Stomach smooth muscle (tissue), 2 donors: ENCODE measurements around the gene HPDL.

ENCODE experiments used
- H3K27ac ChIP-seq: one replicate; pipeline ENCODE4 v1.7.0; 2013; ENCODE audit warnings: mild to moderate bottlenecking, low read length, inconsistent platforms
- H3K27me3 ChIP-seq, 2 donors: one replicate each; pipeline ENCODE4 v1.7.0; 2013; ENCODE audit warnings: low read length in 2 of 2; ENCODE audit not compliant: insufficient read depth in 2 of 2, control insufficient read depth in 1 of 2
- H3K36me3 ChIP-seq, 2 donors: one replicate each; pipeline ENCODE4 v1.7.0; 2013; ENCODE audit warnings: low read length in 2 of 2; ENCODE audit not compliant: control insufficient read depth in 2 of 2, insufficient read depth in 2 of 2
- H3K4me1 ChIP-seq: one replicate; pipeline ENCODE4 v1.7.0; 2013; ENCODE audit warnings: low read length; ENCODE audit not compliant: control insufficient read depth, insufficient read depth
- H3K4me3 ChIP-seq, 2 donors: one replicate each; pipeline ENCODE4 v1.7.0; 2013; ENCODE audit warnings: low read length in 2 of 2
- H3K9ac ChIP-seq, 2 donors: one replicate each; pipeline ENCODE4 v1.7.0; 2013; ENCODE audit warnings: low read length in 2 of 2, mild to moderate bottlenecking in 1 of 2
- H3K9me3 ChIP-seq, 2 donors: one replicate each; pipeline ENCODE4 v1.7.0; 2013; ENCODE audit warnings: low read length in 2 of 2; ENCODE audit not compliant: control insufficient read depth in 2 of 2
- donor health status: healthy.
- donor health status: Pancreatic carcinoma.

Gene HPDL

GRCh38 chr1:45302505-45303150 lies 24.1 kb upstream of the HPDL start:
- no peaks in the 10 kb centered on the region for H3K27me3 ChIP-seq
- H3K9ac ChIP-seq, result peak overlapping the region in 1 of 2 donors; percentile 76
- peaks cover 20% of the 10 kb centered on the region for H3K4me1 ChIP-seq
- no peaks in the 10 kb centered on the region for H3K9me3 ChIP-seq
- no peaks in the 10 kb centered on the region for H3K36me3 ChIP-seq
- peak overlapping the region; percentile 55 for H3K27ac ChIP-seq
- H3K4me3 ChIP-seq, result peak overlapping the region; percentile 67 to 75

GRCh38 chr1:45303520-45304310 lies 23.0 kb upstream of the HPDL start:
- Histone ChIP-seq H3K27ac (peak overlapping the region; percentile 88), H3K4me3 (peak overlapping the region; percentile 87 to 91), H3K4me1 (peaks cover 20% of the 10 kb centered on the region), H3K27me3 (no peaks in the 10 kb centered on the region), H3K9ac (peak overlapping the region; percentile 91 to 92), H3K36me3 (no peaks in the 10 kb centered on the region), H3K9me3 (no peaks in the 10 kb centered on the region)

GRCh38 chr1:45304311-45305081 lies 22.2 kb upstream of the HPDL start:
- Histone ChIP-seq H3K27ac (peak overlapping the region; percentile 88), H3K36me3 (no peaks in the 10 kb centered on the region), H3K4me3 (peak overlapping the region; percentile 87 to 91), H3K9ac (peak overlapping the region; percentile 91 to 92), H3K4me1 (peaks cover 20% of the 10 kb centered on the region), H3K27me3 (no peaks in the 10 kb centered on the region), H3K9me3 (no peaks in the 10 kb centered on the region)

- Histone ChIP-seq H3K27ac (no peak overlapping the region), H3K4me1 (peaks cover 17% of the 10 kb centered on the region), H3K4me3 (no peak overlapping the region), H3K36me3 (no peaks in the 10 kb centered on the region), H3K9ac (no peak overlapping the region), H3K27me3 (no peaks in the 10 kb centered on the region), H3K9me3 (no peaks in the 10 kb centered on the region)
Observed at GRCh38 chr1:45305231-45305630, 21.5 kb upstream of the HPDL start.

- Histone ChIP-seq H3K4me1 (peaks cover 17% of the 10 kb centered on the region), H3K27ac (no peak overlapping the region), H3K27me3 (no peaks in the 10 kb centered on the region), H3K9ac (no peak overlapping the region), H3K4me3 (no peak overlapping the region), H3K9me3 (no peaks in the 10 kb centered on the region), H3K36me3 (no peaks in the 10 kb centered on the region)
Observed at GRCh38 chr1:45306319-45306718, 20.4 kb upstream of the HPDL start.

- no peaks in the 10 kb centered on the region for H3K9me3 ChIP-seq
- no peak overlapping the region for H3K27ac ChIP-seq
- no peak overlapping the region for H3K9ac ChIP-seq
- no peak overlapping the region for H3K4me3 ChIP-seq
- no peaks in the 10 kb centered on the region for H3K27me3 ChIP-seq
- H3K4me1 ChIP-seq, result peaks cover 17% of the 10 kb centered on the region
- no peaks in the 10 kb centered on the region for H3K36me3 ChIP-seq
Observed at GRCh38 chr1:45306905-45307304, 19.8 kb upstream of the HPDL start.

GRCh38 chr1:45314266-45314665 lies 12.4 kb upstream of the HPDL start:
- Histone ChIP-seq H3K9ac (no peak overlapping the region), H3K4me1 (no peaks in the 10 kb centered on the region), H3K36me3 (no peaks in the 10 kb centered on the region), H3K27me3 (no peaks in the 10 kb centered on the region), H3K9me3 (no peaks in the 10 kb centered on the region), H3K4me3 (no peak overlapping the region), H3K27ac (no peak overlapping the region)

GRCh38 chr1:45317166-45317565 lies 9.5 kb upstream of the HPDL start:
- no peak overlapping the region for H3K9ac ChIP-seq
- H3K27me3 ChIP-seq, result no peaks in the 10 kb centered on the region
- no peaks in the 10 kb centered on the region for H3K4me1 ChIP-seq
- H3K9me3 ChIP-seq, result no peaks in the 10 kb centered on the region
- no peak overlapping the region for H3K4me3 ChIP-seq
- H3K36me3 ChIP-seq, result no peaks in the 10 kb centered on the region
- H3K27ac ChIP-seq, result no peak overlapping the region

GRCh38 chr1:45319761-45320160 lies 6.9 kb upstream of the HPDL start:
- H3K27me3 ChIP-seq, result no peaks in the 10 kb centered on the region
- no peaks in the 10 kb centered on the region for H3K9me3 ChIP-seq
- H3K36me3 ChIP-seq, result no peaks in the 10 kb centered on the region
- H3K9ac ChIP-seq, result no peak overlapping the region
- no peaks in the 10 kb centered on the region for H3K4me1 ChIP-seq
- no peak overlapping the region for H3K4me3 ChIP-seq
- no peak overlapping the region for H3K27ac ChIP-seq

GRCh38 chr1:45321444-45321843 lies 5.3 kb upstream of the HPDL start:
- H3K27ac ChIP-seq, result no peak overlapping the region
- no peaks in the 10 kb centered on the region for H3K36me3 ChIP-seq
- peaks cover 3% of the 10 kb centered on the region for H3K4me1 ChIP-seq

More at GRCh38 chr1:45321444-45321843, 5.3 kb upstream of the HPDL start:
- H3K4me3 ChIP-seq, result no peak overlapping the region
- H3K9ac ChIP-seq, result no peak overlapping the region
- no peaks in the 10 kb centered on the region for H3K27me3 ChIP-seq
- H3K9me3 ChIP-seq, result no peaks in the 10 kb centered on the region
